Nephron (organoid): ENCODE data around the gene EPHB2.

Experiments used
- H3K27ac Mint-ChIP-seq, 3 experiments: 2 replicates each; pipeline ENCODE4 v1.8.0; 2020; ENCODE audit warnings: mixed read lengths in 3 of 3, mild to moderate bottlenecking in 2 of 3, moderate library complexity in 1 of 3
- H3K27me3 Mint-ChIP-seq: 2 replicates; pipeline ENCODE4 v1.8.0; 2021; ENCODE audit warnings: low read depth, mild to moderate bottlenecking, moderate library complexity, mixed read lengths
- H3K36me3 Mint-ChIP-seq: 2 replicates; pipeline ENCODE4 v1.8.0; 2020; ENCODE audit warnings: low read depth, mixed read lengths
- H3K4me1 Mint-ChIP-seq: 2 replicates; pipeline ENCODE4 v1.8.0; 2020; ENCODE audit warnings: mixed read lengths
- H3K4me3 Mint-ChIP-seq, 3 experiments: 2 replicates each; pipeline ENCODE4 v1.8.0; 2020; ENCODE audit warnings: mild to moderate bottlenecking in 3 of 3, mixed read lengths in 3 of 3, moderate library complexity in 2 of 3
- H3K9me3 Mint-ChIP-seq: 2 replicates; pipeline ENCODE4 v1.8.0; 2020; ENCODE audit warnings: mixed read lengths
- TF ChIP-seq, protein P1 (sequence below), 3 experiments: fragments of 200-600 bp; sonication (generic); IDR thresholded peaks; one replicate each; pipeline ENCODE4 v1.5.0; 2021; ENCODE audit warnings: antibody characterized with exemption in 3 of 3; ENCODE audit not compliant: unreplicated experiment in 3 of 3

Gene EPHB2

DNA sequence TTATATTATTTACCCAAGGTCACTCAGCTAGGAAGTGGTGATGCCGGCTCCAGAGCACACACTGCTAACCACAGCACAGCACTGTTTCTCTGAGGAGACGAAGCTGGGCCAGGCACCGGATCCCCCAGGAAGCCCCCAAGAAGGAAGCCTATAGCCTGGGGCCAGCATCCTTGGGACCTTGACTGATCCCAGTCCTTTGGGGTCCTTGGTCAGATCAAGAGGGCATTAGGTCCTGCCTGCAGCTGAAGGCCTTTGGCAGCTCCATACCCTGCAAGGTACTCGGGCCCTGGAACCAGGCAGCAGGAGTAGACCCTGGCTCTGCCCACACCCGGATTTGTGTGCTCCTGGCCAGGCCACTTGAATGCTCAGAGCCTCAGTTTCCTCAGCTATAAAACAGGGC is 134.0 kb downstream of the EPHB2 start:
- TF ChIP-seq, protein P1, sequence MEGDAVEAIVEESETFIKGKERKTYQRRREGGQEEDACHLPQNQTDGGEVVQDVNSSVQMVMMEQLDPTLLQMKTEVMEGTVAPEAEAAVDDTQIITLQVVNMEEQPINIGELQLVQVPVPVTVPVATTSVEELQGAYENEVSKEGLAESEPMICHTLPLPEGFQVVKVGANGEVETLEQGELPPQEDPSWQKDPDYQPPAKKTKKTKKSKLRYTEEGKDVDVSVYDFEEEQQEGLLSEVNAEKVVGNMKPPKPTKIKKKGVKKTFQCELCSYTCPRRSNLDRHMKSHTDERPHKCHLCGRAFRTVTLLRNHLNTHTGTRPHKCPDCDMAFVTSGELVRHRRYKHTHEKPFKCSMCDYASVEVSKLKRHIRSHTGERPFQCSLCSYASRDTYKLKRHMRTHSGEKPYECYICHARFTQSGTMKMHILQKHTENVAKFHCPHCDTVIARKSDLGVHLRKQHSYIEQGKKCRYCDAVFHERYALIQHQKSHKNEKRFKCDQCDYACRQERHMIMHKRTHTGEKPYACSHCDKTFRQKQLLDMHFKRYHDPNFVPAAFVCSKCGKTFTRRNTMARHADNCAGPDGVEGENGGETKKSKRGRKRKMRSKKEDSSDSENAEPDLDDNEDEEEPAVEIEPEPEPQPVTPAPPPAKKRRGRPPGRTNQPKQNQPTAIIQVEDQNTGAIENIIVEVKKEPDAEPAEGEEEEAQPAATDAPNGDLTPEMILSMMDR (IDR thresholded peaks at IDR 0.05; ENCODE audit: unreplicated experiment in 3 of 3), result no peak

DNA sequence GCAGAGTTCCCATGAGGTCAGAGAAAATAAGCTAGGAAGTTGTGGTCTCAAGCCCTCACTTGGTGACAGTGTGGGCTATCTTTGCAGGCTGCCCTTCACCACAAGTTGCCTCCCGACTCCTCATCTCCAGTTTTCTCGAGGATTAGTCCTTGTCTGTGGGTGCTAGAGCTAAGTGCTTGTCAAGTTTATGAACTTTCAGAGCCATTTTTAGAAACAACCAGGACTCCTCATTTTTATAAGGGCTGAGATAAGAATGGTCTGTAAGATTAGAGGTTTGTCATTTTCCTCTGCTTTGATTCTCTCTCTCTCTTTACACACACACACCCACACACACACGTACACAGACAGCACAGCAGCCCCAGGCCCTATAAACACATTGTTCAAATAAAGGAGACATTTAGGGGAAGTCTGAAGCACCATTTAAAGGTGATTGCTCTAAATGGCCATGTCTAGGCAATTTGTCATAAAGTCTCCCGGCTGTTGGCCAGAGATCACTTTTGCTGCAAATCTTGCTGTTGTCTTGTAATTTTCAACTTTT is 134.8 kb downstream of the EPHB2 start:
- H3K36me3 Mint-ChIP-seq, result no peaks in the 10 kb centered on the region
- no peak overlapping the region for H3K4me3 Mint-ChIP-seq
- peaks cover 13% of the 10 kb centered on the region for H3K27me3 Mint-ChIP-seq
- no peaks in the 10 kb centered on the region for H3K9me3 Mint-ChIP-seq
- TF ChIP-seq, protein P1 (IDR thresholded peaks at IDR 0.05; ENCODE audit: unreplicated experiment in 3 of 3), result no peak
- peaks cover 71% of the 10 kb centered on the region for H3K4me1 Mint-ChIP-seq
- H3K27ac Mint-ChIP-seq, result peak overlapping the region; percentile 21 to 53 (median 33)

More for the DNA sequence above, 134.0 kb downstream of the EPHB2 start:
- H3K4me3 Mint-ChIP-seq, result no peak overlapping the region
- no peaks in the 10 kb centered on the region for H3K9me3 Mint-ChIP-seq
- H3K36me3 Mint-ChIP-seq, result no peaks in the 10 kb centered on the region
- H3K27ac Mint-ChIP-seq, result no peak overlapping the region
- H3K4me1 Mint-ChIP-seq, result peaks cover 73% of the 10 kb centered on the region
- peaks cover 13% of the 10 kb centered on the region for H3K27me3 Mint-ChIP-seq

DNA sequence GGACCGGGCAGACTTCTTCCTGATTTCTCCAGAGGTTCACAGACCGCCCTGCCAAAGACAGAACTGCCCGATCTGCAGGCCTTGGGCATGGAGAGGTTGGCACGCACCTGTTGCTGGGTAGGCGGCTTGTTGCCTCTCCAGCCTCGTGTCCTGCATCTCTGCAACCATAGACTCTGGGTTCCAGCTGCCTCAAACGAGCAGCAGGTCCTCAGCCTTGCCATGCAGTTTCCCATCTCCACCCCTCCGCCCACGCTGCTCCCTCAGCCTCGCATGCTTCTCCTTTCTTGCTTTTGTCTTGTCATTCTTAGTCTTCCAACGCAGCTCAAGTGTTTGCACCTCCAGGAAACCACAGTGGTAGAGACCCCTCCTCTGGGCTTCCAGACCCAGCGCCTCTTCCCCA is 135.8 kb downstream of the EPHB2 start:
- Mint-ChIP-seq H3K27ac (peak overlapping the region in 2 of 3 experiments; percentile 1 to 81), H3K27me3 (peaks cover 9% of the 10 kb centered on the region), H3K36me3 (no peaks in the 10 kb centered on the region), H3K9me3 (no peaks in the 10 kb centered on the region), H3K4me1 (peaks cover 67% of the 10 kb centered on the region), H3K4me3 (no peak overlapping the region)
- TF ChIP-seq, protein P1 (IDR thresholded peaks at IDR 0.05; ENCODE audit: unreplicated experiment in 3 of 3), result no peak

DNA sequence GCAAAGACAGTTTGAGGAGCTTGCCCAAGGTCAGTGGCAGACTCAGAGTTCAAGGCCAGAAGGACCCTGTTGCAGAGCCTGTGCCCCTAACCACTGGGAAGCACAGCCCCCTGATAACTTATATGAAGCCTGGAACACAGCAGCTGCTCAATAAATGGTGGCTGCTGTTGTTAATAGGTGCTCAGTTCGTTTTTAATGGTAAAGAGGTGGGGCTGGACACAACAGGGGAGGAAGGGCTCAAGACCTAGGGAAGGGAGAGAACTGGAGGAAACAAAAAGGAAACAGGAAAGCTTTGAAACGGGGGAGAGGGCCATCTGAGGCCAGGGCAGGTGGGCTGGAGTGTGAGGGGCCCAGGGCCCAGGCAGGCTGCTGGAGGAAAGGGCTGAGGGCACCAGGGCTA is 136.6 kb downstream of the EPHB2 start:
- peaks cover 59% of the 10 kb centered on the region for H3K4me1 Mint-ChIP-seq
- TF ChIP-seq, protein P1 (IDR thresholded peaks at IDR 0.05; ENCODE audit: unreplicated experiment in 3 of 3), result no peak

GRCh38 chr1:22847709-22848108 is 137.1 kb downstream of the EPHB2 start:
- H3K27me3 Mint-ChIP-seq, result peaks cover 9% of the 10 kb centered on the region
- TF ChIP-seq, protein P1 (IDR thresholded peaks at IDR 0.05; ENCODE audit: unreplicated experiment in 3 of 3), result no peak

More for the DNA sequence above, 136.6 kb downstream of the EPHB2 start:
- Mint-ChIP-seq H3K9me3 (no peaks in the 10 kb centered on the region), H3K36me3 (no peaks in the 10 kb centered on the region), H3K4me3 (no peak overlapping the region), H3K27me3 (peaks cover 12% of the 10 kb centered on the region), H3K27ac (peak overlapping the region in 2 of 3 experiments; percentile 23 to 81)

GRCh38 chr1:22848405-22848804 is 137.8 kb downstream of the EPHB2 start:
- H3K27ac Mint-ChIP-seq, result peak overlapping the region; percentile 23 to 89 (median 81)
- H3K9me3 Mint-ChIP-seq, result no peaks in the 10 kb centered on the region
- peaks cover 10% of the 10 kb centered on the region for H3K27me3 Mint-ChIP-seq
- H3K4me1 Mint-ChIP-seq, result peaks cover 48% of the 10 kb centered on the region
- TF ChIP-seq, protein P1 (IDR thresholded peaks at IDR 0.05; ENCODE audit: unreplicated experiment in 3 of 3), result no peak
- H3K4me3 Mint-ChIP-seq, result peak overlapping the region in 1 of 3 experiments; percentile 8
- no peaks in the 10 kb centered on the region for H3K36me3 Mint-ChIP-seq

More at GRCh38 chr1:22847709-22848108, 137.1 kb downstream of the EPHB2 start:
- Mint-ChIP-seq H3K4me1 (peaks cover 54% of the 10 kb centered on the region), H3K27ac (peak overlapping the region; percentile 23 to 89 (median 81)), H3K4me3 (peak overlapping the region in 1 of 3 experiments; percentile 8), H3K9me3 (no peaks in the 10 kb centered on the region), H3K36me3 (no peaks in the 10 kb centered on the region)
